Putamen (tissue), 1 donor: ENCODE measurements around the gene CFAP58.
"Not testable (repeated sequence)": the region's sequence is repeated elsewhere in the genome, so short reads cannot be mapped to it uniquely, and the experiment has no call there.

Experiments
- DNase-seq: peaks from one replicate; pipeline ENCODE4 v3.0.0-alpha.2; 2016; ENCODE audit warnings: low spot score

Gene CFAP58

GRCh38 chr10:104435822-104436221, 82.2 kb downstream of the CFAP58 start:
- no peak for DNase-seq

- no peak for DNase-seq
These were observed 83.6 kb downstream of the CFAP58 start for GRCh38 chr10:104437226-104437625.

GRCh38 chr10:104440221-104440620, 86.6 kb downstream of the CFAP58 start:
- no peak for DNase-seq

- DNase-seq, result no peak
These were observed 87.8 kb downstream of the CFAP58 start for GRCh38 chr10:104441329-104442000.

GRCh38 chr10:104445359-104445758, 91.7 kb downstream of the CFAP58 start:
- no peak for DNase-seq

GRCh38 chr10:104446151-104446550, 92.5 kb downstream of the CFAP58 start:
- DNase-seq, result no peak

- DNase-seq, result no peak
These were observed 93.7 kb downstream of the CFAP58 start for GRCh38 chr10:104447331-104447730.

- DNase-seq, result no peak
These were observed 94.3 kb downstream of the CFAP58 start for GRCh38 chr10:104447906-104448305.

GRCh38 chr10:104449391-104449790, 95.8 kb downstream of the CFAP58 start:
- DNase-seq, result no peak

GRCh38 chr10:104450490-104450889, 96.9 kb downstream of the CFAP58 start:
- no peak for DNase-seq

- DNase-seq, result no peak
These were observed 97.3 kb downstream of the CFAP58 start for GRCh38 chr10:104450954-104451353.

GRCh38 chr10:104452977-104453376, 99.3 kb downstream of the CFAP58 start:
- DNase-seq, result no peak

GRCh38 chr10:104456802-104457542, 103.3 kb downstream of the CFAP58 start:
- no peak for DNase-seq

GRCh38 chr10:104457543-104457828, 103.9 kb downstream of the CFAP58 start:
- DNase-seq, result no peak

- DNase-seq, result not testable (repeated sequence)
These were observed 111.9 kb downstream of the CFAP58 start for GRCh38 chr10:104465575-104465974.

GRCh38 chr10:104468818-104469217, 115.2 kb downstream of the CFAP58 start:
- not testable (repeated sequence) for DNase-seq

GRCh38 chr10:104472505-104472904, 118.9 kb downstream of the CFAP58 start:
- no peak for DNase-seq

GRCh38 chr10:104472957-104473745, 119.5 kb downstream of the CFAP58 start:
- no peak for DNase-seq

GRCh38 chr10:104478380-104478779, 124.7 kb downstream of the CFAP58 start:
- DNase-seq, result no peak

- no peak for DNase-seq
These were observed 126.4 kb downstream of the CFAP58 start for GRCh38 chr10:104479906-104480593.

- DNase-seq, result no peak
These were observed 127.2 kb downstream of the CFAP58 start for GRCh38 chr10:104480797-104481196.

GRCh38 chr10:104483582-104483981, 129.9 kb downstream of the CFAP58 start:
- DNase-seq, result no peak
